Measurements from ENCODE around the gene TMEM8B.
"Not testable (repeated sequence)": the region's sequence is repeated elsewhere in the genome, so short reads cannot be mapped to it uniquely, and the experiment has no call there.

TMEM8B gene

DNA sequence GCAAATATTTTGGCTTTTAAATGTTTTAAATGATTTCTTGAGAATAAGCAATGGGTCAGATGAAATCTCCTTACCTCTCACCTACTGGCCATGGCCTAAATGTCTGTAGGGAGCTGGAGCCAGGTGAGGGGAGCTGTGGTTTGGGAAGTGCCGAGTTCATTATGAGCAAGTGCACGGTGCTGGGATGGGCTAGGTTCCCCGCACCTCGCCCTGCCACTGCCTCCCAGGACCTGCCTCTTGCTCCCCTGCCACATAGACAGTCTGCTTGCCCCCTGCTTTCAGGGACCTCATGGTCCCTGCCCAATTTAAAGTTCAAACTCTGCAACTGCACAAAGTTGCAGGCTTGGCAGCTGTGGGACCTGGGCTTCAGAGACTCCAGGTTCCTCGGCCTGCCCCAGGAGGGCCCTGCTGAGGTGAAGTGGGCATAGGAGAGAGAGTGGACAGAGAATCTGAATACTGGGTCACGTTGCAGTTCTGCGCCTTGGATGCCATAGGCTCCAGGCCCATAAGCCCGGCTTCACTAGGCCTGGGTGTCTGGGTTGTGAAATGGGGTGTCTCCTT lies 35.7 kb downstream of the TMEM8B start:
- DNase-seq (ENCODE audit: low read depth in 1 of 2, low spot score in 1 of 2), result no peak

DNA sequence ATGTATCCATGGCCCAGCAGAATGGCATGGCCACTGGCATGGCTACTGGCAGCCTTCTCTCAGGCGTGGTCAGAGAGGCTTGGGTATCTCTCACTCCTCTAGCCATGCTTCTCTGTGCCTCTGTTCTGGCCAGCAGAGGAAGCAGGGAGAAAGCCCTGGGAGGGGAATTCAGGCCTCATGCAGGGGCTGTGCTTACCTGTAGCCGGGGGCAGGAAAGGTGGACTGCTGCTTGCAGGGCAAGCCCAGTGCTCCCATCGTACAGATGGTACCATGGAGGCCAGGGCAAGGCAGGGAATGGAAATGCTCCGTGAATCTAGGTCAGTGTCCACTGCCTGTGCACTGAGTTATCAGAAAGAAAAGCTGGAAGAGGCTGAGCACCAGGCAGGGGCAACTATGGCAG lies 38.5 kb downstream of the TMEM8B start:
- no peak for DNase-seq (ENCODE audit: low read depth in 1 of 2, low spot score in 1 of 2)

DNA sequence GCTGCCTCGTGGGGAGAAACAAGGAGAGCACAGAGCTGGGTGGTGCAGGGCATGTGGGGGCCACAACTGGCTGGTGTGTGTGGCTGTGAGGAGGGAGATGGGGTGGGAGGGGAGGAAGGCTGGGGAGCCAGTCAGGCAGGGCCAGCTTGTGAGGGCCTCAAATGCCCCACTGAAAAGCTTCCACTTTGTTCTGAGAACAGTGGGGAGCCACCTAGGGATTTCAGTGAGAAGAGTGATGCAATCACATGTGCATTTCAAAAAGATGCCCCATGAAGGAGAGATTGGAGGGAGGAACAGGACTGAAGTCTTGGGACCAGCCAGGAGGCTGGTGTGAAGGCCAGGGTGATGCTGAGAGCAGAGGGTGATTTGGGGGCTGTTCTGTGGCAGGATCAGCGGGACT lies 39.9 kb downstream of the TMEM8B start:
- DNase-seq (ENCODE audit: low read depth in 1 of 2, low spot score in 1 of 2), result no peak

DNA sequence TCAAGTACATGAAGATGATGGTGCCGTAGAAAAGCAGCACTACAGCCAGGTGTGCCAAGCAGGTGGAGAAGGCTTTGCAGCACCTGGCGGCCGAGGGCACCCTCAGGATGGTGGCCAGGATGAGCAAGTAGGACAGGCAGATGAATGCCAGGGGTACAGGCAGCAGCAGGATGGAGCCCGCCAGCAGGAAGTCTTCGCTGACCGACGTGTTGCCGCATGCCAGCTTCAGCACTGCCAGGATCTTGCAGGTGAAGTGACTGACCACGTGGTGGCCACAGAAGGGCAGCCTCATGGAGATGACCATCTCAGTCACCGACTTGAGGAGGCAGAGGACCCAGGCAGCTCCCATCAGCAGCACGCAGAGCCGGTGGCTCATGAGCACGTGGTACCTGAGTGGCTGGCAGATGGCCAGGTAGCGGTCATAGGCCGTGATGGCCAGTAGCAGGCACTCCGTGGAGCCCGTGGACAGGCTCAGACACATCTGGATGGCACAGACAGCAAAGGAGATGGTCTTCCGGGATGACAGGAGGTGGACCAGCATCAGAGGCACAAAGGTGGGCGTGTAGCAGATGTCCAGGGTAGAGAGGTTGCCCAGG lies 40.7 kb downstream of the TMEM8B start:
- DNase-seq (ENCODE audit: low read depth in 1 of 2, low spot score in 1 of 2), result no peak

DNA sequence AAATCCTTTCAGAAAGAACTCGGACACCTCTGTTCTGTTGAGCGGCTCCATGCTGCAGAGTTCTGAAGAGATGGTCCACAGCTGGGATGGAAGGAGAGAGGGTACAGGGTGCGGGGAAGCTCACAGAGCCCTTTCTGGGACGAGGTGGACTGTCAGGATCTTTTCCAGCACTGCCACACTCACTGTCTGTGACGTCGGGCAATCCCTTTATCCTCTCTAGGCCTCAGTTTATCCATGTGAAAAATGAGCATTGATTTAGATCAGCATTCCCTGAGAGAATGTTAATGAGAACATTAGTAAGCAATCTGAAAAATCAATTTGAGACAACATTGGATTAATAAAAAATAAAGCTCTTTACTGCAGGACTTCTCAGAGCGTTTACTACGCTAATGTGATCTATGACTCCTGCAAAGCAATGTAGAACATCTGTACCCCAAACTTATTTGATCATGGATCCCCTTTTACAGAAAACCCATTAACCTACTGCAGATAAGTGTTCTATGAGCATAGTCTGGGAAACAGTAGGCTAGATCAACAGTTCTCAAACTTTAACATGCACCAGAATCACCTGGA lies 41.4 kb downstream of the TMEM8B start, which contains the start of gene OR13J1:
Gene OR13J1 (minus strand): TSS at position 51 of the 573 bp plus-strand sequence. CDS start 0 bp downstream, at position 51.
- no peak for DNase-seq (ENCODE audit: low read depth in 1 of 2, low spot score in 1 of 2)

DNA sequence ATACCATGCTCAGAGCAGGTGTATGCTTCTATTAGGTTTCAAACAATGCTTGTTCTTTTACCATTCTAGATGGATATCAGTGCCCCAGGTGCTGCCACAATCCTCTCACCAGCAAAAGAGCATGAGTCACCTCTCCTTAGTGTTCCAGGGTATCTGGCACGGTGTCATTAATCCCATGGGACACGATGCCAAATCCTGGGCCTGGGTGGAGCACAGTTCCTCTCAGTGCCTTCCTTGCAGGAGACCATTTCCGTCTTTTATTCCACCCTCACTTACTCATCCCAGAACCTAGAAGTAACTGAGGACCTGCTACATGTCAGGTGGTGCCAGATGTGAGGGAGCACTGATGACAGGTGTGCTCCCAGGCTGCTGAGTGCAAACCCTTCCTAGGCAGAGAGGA lies 42.5 kb downstream of the TMEM8B start:
- DNase-seq (ENCODE audit: low read depth in 1 of 2, low spot score in 1 of 2), result no peak

DNA sequence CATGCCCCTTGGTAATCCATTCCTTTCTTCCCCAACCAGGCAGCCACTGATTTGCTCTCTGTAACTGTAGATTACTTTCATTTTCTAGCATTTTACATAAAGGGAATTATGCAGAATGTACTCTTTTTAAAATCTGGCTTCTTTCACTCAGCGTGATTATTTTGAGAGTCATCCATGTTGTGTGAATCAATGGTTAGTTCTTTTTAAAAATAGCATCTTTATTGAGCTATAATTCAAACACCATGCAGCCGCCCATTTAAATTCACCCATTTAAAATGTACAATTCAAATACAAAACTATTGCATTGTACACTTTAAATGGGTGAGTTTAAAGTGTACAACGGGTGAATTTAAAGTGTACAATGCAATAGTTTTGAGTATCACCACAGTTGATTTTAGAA lies 43.5 kb downstream of the TMEM8B start:
- no peak for DNase-seq (ENCODE audit: low read depth in 1 of 2, low spot score in 1 of 2)

DNA sequence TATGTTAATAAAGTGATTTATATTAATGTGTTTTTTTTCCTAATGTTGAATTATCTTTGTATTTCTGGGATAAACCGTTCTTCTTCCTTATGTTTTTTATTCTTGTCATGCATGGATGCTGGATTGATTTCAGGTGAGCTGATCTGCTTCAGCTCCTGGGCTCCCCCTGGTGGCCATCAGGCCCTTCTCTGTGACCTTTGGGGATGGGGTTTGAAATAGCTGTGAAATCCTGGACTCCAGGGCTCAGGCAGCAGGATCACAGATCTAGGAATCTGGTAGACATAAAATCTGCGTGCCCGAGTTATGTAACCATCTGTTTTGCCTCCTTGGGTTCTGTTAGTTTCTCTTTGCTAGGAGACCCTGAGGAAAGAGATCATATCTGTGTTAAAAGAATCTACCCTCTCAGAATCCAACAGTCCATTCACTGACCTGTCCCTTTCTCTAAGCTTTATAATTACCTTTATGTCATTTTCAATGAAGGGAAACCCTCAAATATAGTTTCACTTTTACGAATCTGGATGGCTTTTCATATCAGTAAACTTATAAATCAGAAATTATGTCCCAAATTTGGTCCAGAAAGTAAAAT lies 53.3 kb downstream of the TMEM8B start:
- DNase-seq (ENCODE audit: low read depth in 1 of 2, low spot score in 1 of 2), result peak; percentile 64 to 75

DNA sequence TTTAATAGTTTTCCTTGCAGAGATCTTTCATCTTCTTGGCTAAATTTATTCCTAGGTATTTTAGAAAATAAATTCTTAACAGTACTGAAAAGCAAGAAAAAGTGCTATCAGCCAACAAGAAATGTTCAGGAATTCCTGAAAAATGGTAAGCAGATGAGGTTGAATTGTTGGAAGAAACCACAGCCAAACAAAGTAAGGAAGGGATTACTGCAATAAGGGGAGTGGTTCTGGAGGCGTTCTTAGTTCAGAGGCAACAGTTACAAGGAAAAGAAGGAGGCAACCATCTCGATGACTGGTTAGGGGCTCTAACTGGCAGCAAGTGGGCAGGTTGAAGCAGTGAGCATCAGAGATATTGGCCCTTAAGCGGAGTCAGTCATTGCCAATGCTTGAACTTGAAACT lies 54.0 kb downstream of the TMEM8B start:
- DNase-seq (ENCODE audit: low read depth in 1 of 2, low spot score in 1 of 2), result no peak

DNA sequence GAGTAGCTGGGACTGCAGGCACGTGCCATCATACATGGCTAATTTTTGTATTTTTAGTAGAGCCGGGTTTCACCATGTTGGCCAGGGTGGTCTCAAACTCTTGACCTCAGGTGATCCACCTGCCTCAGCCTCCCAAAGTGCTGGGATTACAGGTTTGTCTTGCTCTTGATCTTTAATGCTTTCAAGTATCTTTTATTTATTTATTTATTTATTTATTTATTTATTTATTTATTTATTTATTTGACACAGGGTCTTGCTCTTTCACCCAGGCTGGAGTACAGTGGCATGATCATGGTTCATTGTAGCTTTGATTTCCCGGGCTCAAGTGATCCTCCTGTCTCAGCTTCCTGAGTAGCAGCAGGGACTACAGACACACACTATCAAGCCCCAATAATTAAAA lies 55.9 kb downstream of the TMEM8B start:
- not testable (repeated sequence) for DNase-seq (ENCODE audit: low read depth in 1 of 2, low spot score in 1 of 2)

DNA sequence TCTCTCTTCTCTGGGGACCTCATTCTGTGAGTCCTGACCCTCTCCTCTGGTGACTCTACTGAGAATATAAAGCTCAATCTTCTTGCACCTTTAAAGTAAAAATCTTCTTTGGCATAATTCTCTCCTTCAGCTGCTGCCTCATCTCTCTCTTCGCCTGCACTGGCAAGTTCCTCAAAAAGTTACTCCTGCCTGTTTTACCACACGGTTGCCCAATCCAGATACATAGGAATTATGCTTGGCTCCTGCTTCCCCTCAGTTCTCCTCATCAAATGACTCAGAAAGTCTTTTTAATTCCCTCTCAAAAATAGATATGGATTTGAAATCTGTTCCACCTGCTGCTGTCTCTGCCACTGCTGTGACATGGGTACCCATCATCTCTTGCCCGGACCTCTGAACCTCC lies 62.6 kb downstream of the TMEM8B start:
- no peak for DNase-seq (ENCODE audit: low read depth in 1 of 2, low spot score in 1 of 2)

DNA sequence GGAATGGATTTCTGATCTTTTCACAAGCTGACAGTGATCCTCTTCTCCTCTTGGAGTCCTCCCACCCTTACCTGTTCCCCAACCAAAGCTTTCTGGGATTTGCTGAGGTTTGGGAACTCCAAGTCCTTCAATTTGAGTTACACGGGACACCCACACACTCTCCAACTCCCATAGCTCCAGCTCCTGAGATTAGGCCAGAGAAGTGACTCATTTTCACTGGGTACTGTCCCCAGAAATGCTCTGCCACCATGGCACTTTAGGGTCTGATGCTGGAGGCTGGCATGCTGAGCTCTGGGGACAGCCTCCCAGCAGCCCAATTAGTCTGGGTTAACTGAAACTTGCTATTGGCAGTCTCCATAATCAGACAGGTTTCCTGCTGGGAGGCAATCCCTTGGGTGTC lies 63.0 kb downstream of the TMEM8B start:
- DNase-seq (ENCODE audit: low read depth in 1 of 2, low spot score in 1 of 2), result no peak

DNA sequence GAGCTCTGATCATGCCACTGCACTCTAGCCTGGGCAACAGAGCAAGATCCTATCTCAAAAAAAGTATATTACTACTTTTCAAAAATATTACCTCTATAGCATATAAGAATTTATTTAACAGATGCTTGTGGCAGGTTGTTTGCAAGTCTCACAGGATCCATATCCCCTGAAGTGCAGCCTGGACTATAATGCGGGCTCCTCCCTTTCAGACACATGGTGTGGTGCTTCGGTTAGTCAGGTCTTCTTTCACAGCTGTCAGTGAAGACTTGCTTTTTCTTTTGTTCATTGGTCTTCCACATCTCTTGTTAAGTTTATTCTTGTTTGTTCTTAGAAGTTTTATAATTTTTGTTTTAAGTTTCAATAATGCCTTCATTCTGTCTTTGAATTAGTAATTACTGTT lies 67.5 kb downstream of the TMEM8B start:
- no peak for DNase-seq (ENCODE audit: low read depth in 1 of 2, low spot score in 1 of 2)

DNA sequence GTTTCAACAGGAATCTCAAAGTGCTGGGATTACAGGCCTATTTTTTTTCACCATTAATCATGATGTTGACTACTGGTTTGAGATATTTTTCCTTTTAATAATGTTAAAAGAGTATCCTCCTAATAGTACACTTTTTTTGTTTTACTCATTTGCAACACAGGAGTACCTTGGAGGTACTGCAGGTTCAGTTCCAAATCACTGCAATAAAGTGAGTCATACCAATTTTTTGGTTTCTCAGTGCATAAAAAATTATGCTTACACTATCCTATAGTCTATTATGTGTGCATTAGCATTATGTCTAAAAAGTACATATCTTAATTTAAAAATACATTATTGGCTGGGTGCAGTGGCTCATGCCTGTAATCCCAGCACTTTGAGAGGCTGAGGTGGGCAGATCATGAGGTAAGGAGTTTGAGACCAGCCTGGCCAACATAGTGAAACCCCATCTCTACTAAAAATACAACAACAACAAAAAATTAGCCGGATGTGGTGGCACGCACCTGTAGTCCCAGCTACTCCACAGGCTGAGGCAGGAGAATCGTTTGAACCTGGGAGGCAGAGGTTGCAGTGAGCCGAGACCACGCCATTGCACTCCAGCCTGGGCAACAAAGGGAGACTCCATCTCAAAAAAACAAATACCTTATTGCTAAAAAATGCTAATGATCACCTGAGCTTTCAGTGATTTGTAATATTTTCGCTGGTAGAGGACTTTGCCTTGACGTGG lies 68.5 kb downstream of the TMEM8B start:
- DNase-seq (ENCODE audit: low read depth in 1 of 2, low spot score in 1 of 2), result not testable (repeated sequence)

DNA sequence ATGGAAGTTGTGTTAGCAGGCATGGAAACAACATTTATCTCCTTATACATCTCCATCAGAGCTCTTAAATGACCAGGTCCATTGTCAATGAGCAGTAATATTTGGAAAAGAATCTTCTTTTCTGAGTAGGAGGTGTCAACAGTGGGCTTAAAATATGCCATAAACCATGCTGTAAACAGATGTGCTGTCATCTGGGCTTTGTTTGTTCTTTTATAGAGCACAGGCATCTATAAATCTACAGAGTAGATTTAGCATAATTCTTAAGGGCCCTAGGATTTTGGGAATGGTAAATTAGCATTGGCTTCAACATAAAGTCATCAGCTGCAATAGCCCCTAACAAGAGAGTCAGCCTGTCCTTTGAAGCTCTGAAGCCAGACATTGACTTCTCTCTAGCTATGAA lies 69.3 kb downstream of the TMEM8B start:
- DNase-seq (ENCODE audit: low read depth in 1 of 2, low spot score in 1 of 2), result no peak

DNA sequence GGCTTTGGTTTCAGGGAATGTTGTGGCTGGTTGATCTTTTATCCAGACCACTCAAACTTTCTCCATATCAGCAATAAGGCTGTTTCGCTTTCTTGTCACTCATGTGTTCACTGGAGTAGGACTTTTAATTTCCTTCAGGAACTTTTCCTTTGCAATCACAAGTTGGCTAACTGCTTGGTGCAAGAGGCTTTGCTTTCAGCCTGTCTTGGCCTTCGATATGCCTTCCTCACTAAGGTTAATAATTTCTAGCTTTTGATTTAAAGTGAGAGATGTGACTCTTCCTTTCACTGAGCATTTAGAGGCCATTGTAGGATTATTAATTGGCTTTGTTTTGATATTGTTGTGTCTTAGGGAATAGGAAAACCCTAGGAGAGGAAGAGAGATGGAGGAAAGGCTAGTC lies 70.0 kb downstream of the TMEM8B start:
- no peak for DNase-seq (ENCODE audit: low read depth in 1 of 2, low spot score in 1 of 2)

DNA sequence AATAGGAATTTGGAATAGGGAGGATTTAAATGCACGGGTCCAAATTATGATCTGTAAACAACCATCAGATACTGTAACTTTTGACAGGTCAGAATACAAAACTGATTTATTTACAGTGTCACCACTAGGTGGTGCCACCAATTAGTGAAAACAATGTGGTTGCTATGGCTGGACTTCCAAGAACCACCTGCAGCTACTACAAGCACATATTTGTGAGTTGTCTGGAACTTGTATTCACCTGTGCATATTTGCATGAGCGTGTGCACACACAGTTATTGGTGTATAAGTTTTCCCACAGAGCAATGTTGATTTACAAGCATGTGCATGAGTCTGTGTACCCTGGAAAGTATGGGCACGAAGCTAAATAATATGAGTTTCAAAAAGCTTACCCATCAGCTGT lies 74.0 kb downstream of the TMEM8B start:
- no peak for DNase-seq (ENCODE audit: low read depth in 1 of 2, low spot score in 1 of 2)

DNA sequence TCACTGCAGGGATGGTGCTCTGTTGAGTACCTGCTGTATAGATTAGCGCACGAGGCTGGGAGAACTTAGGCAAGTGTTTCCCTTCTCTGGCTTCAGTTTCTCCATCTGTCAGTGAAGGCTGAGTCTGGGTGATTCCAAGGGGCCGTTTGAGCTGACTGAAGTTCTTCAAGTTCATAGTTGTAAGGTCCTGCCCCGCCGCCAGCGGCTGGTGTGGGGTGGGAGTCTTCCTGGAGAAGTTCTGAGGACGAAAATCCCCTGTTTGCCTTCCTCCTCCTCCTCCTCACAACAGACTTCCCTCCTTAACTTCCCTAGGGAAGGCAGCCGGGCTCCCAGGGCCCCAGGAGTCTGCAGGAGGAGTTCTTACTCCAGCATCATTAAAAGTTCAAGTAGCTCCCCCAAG lies 75.3 kb downstream of the TMEM8B start:
- DNase-seq (ENCODE audit: low read depth in 1 of 2, low spot score in 1 of 2), result no peak

DNA sequence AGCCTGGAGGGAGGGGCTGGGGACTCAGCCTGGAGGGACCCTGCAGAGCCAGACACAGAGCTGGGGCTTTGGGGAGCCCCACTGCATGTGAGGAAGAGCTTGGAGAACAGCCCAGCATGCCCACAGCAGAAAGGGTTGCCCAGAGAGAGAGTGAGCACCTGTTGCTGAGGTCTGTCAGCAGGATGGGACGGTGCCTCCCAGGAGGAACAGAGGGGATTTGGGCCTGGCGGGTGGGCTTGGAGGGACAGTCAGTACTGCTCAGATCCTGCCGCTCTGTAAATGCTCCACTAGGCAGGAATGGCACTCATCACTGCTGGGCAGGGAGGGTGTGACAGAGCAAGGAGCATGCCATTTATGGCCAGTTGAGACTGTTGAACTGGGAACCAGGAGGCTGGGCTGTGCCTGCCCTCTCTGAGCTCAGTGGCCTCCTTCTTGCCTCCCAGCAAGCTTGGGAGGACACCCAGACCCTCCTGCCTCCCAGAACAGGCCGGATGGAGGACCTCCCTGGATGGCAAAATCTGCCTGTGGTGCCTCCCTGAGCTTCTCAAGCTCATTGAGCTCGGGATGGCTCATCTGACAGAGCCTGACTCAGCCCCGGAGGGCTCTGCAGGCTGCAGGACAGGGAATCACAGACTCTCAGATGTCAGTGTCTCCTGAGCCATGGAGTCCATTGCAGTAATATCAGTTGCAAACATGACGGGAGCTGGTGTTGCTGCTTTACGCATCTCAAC lies 76.2 kb downstream of the TMEM8B start:
- DNase-seq (ENCODE audit: low read depth in 1 of 2, low spot score in 1 of 2), result no peak

DNA sequence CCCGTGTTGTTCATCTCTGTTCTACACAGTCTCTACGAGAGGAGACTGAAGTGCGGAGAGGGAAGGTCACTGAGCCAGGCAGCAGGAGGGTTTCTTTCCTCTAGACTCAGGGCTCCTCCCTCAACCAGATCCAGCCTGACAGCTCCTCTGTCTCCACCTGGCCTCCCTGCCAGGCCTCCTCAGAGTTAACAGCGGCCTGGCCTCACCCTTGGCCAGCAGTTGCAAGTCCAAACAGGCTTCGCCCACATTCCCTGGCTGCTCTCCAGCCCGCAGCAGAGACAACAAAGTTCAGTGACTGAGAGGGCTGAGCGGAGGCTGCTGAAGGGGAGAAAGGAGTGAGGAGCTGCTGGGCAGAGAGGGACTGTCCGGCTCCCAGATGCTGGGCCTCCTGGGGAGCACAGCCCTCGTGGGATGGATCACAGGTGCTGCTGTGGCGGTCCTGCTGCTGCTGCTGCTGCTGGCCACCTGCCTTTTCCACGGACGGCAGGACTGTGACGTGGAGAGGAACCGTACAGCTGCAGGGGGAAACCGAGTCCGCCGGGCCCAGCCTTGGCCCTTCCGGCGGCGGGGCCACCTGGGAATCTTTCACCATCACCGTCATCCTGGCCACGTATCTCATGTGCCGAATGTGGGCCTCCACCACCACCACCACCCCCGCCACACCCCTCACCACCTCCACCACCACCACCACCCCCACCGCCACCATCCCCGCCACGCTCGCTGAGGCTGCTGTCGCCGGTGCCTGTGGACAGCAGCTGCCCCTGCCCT lies 77.1 kb downstream of the TMEM8B start, which contains the start of gene HRCT1:
Gene HRCT1 (plus strand): TSS at position 291 of the 768 bp plus-strand sequence. CDS start 86 bp downstream, at position 377.
- DNase-seq (ENCODE audit: low read depth in 1 of 2, low spot score in 1 of 2), result no peak

Data from stimulated activated CD4-positive, alpha-beta T cell treated with anti-CD3 and anti-CD28 coated beads, Interleukin-15, amount 100 ng/mL, for 1 hour (primary cell).